ENCODE measurements around the gene UNC79.
"Not testable (repeated sequence)": the region's sequence is repeated elsewhere in the genome, so short reads cannot be mapped to it uniquely, and the experiment has no call there.

- TF ChIP-seq POLR2AphosphoS5 (IDR thresholded peaks at IDR 0.05; ENCODE audit: low read depth, low read length); CTCF (IDR thresholded peaks at IDR 0.05): not testable (repeated sequence)
Observed at GRCh38 chr14:93493622-93494021, 62.9 kb downstream of the UNC79 start.
